ENCODE data around the gene CA11.
"Not testable (repeated sequence)": the region's sequence is repeated elsewhere in the genome, so short reads cannot be mapped to it uniquely, and the experiment has no call there.

The CA11 gene

GRCh38 chr19:48639483-48640375 lies 6.3 kb downstream of the CA11 start:
- no peak for DNase-seq

- DNase-seq = no peak
Observed at GRCh38 chr19:48638831-48639381, 7.1 kb downstream of the CA11 start.

- DNase-seq = peak; percentile 74
Observed at GRCh38 chr19:48637948-48638830, 7.8 kb downstream of the CA11 start.

DNA sequence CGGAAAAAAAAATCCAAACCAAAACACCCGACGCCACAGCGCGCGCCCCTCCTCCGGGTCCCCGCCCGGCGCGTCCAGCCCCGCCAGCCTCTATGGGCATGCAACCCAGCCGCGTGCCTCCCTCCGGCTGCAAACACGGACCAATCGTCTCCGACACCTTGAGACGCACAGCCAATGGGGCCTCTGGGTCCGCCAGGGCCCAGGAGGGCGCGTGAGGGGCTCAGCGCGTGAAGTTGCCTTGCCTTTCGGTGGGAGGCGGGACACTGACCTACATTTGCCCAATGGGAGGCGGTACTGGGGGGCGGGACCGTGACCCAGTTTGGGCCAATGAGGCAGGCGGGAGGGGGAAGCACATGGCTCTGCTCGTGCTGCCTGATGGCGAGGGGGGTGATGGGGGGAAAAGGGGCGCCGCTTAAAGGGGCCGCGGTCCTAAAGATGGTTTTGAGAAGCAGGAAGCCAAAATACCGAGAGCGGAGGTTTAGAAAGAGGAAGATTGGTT lies 8.5 kb downstream of the CA11 start:
- DNase-seq = peak; percentile 100

DNA sequence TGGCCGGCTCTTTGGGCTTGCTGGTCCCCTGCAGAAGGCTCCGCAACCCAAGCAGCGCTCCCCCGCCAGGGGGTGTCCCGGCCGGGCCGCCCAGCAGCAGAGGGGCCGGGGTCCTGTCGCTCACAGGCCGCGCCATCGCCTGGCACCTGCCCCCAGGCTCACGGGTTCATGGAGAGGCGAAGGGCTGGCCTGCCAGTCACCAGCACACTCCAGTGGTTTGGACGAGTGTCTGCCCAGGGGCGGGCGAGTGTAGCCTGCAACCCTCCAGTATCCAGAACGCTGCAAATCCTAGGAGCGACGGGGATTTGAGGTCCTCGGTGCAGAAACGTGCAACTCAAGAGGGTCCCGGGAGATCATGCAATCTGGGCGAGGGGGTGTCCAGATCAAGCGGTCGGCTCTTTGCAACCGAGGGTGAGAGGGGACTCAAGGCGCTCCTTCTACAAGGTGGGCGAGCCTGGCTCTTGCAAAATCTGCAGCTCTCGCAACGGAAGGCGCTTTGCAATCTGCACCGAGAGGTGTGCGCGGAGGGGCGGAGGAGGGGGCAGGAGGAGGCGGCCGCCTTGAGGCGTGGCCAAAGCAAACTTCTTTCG lies 9.0 kb downstream of the CA11 start, which contains the start of gene DBP:
TSS of gene DBP (minus strand) at position 521 of the 590 bp plus-strand sequence. CDS start at position 136, 385 bp downstream.
- DNase-seq = no peak

DNA sequence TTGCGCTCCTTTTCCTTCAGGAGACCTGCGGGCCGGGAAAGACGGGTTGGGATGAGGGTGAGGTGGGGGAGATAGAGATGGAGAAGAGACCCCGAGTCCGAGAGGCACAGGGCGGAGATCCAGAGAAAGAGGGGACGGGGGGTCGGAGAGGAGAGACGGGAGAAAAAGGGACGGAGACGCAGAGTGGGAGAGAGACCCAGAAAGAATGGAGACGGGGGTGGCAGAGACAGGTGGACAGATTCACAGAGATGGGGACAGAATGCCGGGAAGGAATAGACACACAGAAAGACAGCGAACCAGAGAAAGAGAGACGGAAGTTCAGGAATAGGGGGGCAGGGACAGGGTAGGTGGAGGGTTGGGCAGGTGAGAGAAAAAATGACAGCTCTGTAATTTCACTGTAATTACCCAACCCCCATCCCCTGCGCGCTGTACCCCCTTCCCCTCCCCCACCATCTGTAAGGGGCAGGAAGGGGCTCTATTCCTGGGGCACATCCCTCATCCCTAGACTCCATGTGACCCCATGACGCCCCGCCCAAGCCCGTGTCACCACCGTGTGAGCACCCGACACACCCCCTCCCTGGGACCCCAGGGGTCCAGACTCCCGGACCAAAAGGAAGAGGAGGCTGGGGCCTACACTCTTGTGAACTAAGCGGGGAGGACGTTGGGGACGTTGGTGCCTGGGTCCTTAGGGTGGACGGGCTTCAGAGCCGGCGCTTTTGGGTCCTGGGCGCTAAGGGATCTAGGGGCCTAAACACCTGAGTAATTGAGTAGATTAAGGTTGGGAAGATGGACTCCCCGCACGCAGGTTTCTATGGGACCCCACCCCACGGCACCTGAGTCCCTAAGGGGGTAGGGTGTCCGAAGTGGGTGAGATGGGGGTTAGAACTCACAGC lies 9.8 kb downstream of the CA11 start:
- DNase-seq = no peak

DNA sequence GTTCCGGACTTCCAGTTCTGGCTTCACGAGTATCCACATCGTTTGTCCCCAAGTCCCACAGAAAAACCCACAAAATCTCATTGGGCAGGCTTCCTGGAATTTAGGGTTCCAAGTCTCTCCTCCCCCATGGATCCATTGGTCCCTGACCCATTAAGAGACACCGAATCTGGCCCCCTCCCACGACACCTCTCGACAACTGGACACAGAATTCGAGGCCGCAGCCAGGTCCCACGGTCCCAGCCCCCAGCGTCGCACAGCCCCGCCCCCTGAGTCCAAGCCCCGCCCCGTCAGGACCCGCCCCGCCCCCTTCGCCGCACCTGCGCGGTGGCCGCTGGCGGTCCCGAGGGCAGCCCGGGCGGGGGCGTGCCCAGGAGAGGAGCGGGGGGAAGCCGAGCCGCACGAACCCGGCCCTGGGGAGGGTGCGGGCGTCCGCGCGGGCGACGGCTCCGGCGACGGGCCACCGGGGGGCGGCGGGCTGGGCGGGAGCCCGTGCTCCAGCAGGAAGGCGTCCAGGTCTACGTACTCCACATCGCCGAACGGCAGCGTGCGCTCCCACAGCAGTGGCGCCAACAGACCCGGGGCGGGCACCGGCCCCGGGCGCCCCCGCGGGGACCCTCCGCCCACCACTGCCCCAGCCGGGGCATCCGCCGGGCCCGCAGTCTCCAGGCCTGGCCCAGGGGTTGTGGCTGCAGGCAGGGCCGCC lies 10.6 kb downstream of the CA11 start:
- peak; percentile 63 for DNase-seq

- peak; percentile 88 for DNase-seq
Observed at GRCh38 chr19:48634424-48635262, 11.3 kb downstream of the CA11 start.

DNA sequence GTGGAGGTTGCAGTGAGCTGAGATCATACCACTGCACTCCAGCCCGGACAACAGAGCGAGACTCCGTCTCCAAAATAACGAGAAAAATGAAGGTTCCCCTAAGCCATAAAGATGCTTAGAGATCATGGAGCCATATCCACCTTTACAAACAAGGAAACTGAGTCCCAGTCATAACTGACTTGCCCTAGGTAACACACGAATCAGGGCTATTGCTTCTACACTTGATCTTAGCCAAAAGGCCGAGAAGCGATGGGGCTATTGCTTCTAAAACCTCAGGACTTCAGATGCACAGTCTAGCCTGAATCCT lies 12.0 kb downstream of the CA11 start:
- no peak for DNase-seq

GRCh38 chr19:48633148-48634035 lies 12.6 kb downstream of the CA11 start:
- DNase-seq = no peak

- DNase-seq = no peak
Observed at GRCh38 chr19:48632692-48633147, 13.3 kb downstream of the CA11 start.

DNA sequence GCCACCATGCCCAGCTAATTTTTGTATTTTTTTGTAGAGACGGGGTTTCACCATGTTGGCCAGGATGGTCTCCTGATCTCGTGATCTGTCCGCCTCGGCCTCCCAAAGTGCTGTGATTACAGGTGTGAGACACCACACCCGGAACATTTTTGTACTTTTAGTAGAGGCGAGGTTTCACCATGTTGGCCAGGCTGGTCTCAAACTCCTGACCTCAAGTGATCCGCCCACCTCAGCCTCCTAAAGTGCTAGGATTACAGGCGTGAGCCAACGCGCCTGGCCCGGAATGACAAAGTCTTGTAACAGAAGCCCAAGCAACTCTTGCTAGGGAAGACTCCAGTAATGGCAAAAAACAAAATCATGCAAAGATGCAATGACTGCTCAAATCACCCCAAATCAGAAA lies 13.7 kb downstream of the CA11 start:
- not testable (repeated sequence) for DNase-seq

GRCh38 chr19:48631225-48631624 lies 14.8 kb downstream of the CA11 start:
- no peak for DNase-seq

DNA sequence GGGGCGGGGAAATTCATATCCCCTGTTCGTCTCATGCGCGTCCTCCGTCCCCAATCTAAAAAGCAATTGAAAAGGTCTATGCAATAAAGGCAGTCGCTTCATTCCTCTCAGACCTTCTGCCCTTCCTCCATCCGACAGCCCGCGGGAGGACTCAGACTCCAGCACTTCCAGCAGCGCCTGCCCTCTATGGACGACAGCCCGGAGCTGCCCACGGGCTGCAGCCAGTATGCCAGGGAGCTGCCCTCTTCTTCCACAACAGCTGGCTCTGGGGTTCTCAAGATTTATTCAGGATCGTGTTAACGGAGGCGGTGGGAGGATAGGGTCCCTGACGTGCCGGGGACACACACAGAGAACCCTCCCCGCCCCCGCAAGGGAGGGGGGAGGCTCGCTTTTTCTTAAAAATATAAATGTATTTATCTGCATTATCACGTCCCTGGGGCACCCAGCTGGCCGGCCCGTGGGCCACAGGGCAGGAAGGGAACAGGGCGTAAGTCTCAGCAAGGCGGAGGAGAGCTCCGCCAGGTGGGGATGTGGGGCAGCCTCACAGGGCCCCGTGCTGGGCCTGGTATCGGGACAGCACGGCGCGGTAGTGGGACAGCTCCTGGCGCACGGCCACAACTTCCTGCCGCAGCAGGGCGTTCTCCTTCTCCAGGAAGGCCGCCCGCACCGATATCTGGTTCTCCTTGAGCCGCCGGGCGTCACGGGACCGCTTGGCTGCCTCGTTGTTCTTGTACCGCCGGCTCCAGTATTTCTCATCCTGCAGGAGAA lies 15.5 kb downstream of the CA11 start:
- DNase-seq = no peak

DNA sequence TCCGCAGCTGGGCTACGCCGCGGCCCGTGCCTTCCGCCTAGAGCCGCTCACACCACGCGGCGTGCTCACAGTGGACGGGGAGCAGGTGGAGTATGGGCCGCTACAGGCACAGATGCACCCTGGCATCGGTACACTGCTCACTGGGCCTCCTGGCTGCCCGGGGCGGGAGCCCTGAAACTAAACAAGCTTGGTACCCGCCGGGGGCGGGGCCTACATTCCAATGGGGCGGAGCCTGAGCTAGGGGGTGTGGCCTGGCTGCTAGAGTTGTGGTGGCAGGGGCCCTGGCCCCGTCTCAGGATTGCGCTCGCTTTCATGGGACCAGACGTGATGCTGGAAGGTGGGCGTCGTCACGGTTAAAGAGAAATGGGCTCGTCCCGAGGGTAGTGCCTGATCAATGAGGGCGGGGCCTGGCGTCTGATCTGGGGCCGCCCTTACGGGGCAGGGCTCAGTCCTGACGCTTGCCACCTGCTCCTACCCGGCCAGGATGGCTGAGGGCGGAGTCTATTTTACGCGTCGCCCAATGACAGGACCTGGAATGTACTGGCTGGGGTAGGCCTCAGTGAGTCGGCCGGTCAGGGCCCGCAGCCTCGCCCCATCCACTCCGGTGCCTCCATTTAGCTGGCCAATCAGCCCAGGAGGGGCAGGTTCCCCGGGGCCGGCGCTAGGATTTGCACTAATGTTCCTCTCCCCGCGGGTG lies 16.2 kb downstream of the CA11 start:
- no peak for DNase-seq

DNA sequence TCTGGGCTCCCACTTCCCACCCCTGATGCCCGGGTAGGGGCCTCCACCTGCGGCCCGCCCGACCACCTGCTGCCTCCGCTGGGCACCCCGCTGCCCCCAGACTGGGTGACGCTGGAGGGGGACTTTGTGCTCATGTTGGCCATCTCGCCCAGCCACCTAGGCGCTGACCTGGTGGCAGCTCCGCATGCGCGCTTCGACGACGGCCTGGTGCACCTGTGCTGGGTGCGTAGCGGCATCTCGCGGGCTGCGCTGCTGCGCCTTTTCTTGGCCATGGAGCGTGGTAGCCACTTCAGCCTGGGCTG lies 16.7 kb downstream of the CA11 start:
- no peak for DNase-seq

DNA sequence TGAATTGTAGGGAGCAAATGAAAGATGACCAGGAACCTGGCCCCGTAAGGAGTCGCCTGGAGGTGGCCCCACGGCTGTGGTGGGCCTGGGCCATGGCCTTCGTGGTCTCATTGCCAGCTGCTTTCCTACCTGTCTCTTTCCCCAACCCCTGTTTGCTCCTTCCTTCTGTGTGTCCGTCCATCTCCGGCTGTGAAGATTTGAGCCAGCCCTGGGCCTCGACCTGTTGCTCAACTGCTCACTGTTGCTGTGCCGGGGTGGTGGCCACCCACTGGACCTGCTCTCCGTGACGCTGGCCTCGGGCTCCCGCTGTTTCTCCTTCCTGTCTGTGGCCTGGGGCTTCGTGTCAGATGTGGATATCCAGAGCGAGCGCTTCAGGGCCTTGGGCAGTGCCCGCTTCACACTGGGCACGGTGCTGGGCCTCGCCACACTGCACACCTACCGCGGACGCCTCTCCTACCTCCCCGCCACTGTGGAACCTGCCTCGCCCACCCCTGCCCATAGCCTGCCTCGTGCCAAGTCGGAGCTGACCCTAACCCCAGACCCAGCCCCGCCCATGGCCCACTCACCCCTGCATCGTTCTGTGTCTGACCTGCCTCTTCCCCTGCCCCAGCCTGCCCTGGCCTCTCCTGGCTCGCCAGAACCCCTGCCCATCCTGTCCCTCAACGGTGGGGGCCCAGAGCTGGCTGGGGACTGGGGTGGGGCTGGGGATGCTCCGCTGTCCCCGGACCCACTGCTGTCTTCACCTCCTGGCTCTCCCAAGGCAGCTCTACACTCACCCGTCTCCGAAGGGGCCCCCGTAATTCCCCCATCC lies 17.3 kb downstream of the CA11 start:
- no peak for DNase-seq
